A673 (cell line): ENCODE results near the gene PARM1.

Experiments used
- CTCF ChIP-seq: fragments of 300-800, 200-600 bp; sonication (generic); conservative IDR thresholded peaks from 2 replicates; pipeline ENCODE4 v1.5.1; 2017; ENCODE audit warnings: low read depth, mild to moderate bottlenecking, antibody characterized with exemption, low read length, moderate library complexity, mixed read lengths
- EZH2 ChIP-seq: fragments of 200-600 bp; sonication (generic); IDR thresholded peaks from 2 replicates; pipeline ENCODE4 v1.6.1; 2017; ENCODE audit warnings: borderline replicate concordance, low read depth, mild to moderate bottlenecking, mixed read lengths, antibody characterized with exemption, low read length; ENCODE audit not compliant: poor library complexity, severe bottlenecking

GRCh38 chr4:74968456-74969164 is 35.7 kb downstream of the PARM1 start:
- no peak for TF ChIP-seq CTCF
- no peak for TF ChIP-seq EZH2
